Fibroblast of pulmonary artery (primary cell): ENCODE data around the gene VPREB1.

Experiments used
- DNase-seq: peaks from one replicate; pipeline ENCODE4 v3.0.0-alpha.2; 2010; ENCODE audit warnings: low read depth
- H3K4me3 ChIP-seq: replicated peaks from 2 replicates; pipeline ENCODE4 v1.5.1; 2011; ENCODE audit warnings: low read depth, mild to moderate bottlenecking, control low read depth, low read length, moderate library complexity
- TF ChIP-seq, protein P1 (sequence below): IDR thresholded peaks from 2 replicates; pipeline ENCODE4 v1.5.1; 2011; ENCODE audit warnings: mild to moderate bottlenecking, control low read depth, low read length, inconsistent platforms; ENCODE audit errors: missing control alignments

Gene VPREB1, protein sequence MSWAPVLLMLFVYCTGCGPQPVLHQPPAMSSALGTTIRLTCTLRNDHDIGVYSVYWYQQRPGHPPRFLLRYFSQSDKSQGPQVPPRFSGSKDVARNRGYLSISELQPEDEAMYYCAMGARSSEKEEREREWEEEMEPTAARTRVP

DNA sequence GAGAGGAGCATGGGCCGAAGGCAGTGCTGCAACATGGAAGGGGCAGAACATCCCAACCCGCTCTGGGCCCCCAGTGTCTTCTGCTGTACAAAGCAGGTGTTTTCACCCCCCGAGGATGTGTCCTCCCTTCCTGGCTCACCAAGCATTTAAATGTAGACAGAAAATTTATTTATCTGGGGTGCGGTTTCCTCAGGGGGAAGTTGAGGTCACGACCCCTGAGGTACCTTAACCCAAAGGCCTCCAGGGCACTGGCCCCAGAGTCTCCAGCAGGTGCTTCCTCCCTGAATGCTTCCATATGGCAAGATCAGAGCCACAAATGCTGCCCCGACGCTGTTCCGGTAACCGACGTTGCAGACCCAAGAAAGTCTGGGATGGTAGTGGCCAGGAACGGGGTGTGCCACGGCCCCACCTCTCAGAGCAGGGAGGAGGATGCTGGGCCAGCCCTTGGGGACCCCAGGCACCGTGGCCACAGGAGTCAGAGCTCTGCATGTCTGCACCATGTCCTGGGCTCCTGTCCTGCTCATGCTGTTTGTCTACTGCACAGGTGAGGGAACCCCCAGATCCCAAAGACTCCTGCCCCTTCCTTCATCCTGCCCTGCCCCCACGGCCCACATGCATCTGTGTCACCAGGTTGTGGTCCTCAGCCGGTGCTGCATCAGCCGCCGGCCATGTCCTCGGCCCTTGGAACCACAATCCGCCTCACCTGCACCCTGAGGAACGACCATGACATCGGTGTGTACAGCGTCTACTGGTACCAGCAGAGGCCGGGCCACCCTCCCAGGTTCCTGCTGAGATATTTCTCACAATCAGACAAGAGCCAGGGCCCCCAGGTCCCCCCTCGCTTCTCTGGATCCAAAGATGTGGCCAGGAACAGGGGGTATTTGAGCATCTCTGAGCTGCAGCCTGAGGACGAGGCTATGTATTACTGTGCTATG lies at the start of gene VPREB1:
VPREB1 (plus strand) TSS at position 471 of the 935 bp plus-strand sequence; CDS start at position 499, 28 bp downstream.
- TF ChIP-seq, protein P1, sequence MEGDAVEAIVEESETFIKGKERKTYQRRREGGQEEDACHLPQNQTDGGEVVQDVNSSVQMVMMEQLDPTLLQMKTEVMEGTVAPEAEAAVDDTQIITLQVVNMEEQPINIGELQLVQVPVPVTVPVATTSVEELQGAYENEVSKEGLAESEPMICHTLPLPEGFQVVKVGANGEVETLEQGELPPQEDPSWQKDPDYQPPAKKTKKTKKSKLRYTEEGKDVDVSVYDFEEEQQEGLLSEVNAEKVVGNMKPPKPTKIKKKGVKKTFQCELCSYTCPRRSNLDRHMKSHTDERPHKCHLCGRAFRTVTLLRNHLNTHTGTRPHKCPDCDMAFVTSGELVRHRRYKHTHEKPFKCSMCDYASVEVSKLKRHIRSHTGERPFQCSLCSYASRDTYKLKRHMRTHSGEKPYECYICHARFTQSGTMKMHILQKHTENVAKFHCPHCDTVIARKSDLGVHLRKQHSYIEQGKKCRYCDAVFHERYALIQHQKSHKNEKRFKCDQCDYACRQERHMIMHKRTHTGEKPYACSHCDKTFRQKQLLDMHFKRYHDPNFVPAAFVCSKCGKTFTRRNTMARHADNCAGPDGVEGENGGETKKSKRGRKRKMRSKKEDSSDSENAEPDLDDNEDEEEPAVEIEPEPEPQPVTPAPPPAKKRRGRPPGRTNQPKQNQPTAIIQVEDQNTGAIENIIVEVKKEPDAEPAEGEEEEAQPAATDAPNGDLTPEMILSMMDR: no peak
- H3K4me3 ChIP-seq: no peak within 1 kb of the TSS
- DNase-seq: no peak

DNA sequence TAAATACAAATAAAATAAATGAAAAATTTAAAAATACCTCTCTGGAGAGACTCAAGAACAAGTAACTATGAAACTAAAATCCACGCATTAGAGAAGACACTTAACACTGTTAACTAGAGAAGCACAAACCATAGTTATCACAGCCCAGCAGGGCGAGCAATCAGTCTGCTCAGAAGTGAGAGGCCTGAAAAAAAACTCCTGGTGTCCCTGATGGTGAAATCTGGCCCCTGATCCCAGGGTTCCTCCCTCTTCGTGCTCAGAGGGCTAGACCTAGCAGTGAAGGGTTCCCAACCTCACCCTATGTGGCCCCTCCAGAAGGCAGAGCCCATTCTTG lies 49.7 kb upstream of the VPREB1 start:
- TF ChIP-seq, protein P1: no peak
- DNase-seq: no peak
- H3K4me3 ChIP-seq: no peak overlapping the region

DNA sequence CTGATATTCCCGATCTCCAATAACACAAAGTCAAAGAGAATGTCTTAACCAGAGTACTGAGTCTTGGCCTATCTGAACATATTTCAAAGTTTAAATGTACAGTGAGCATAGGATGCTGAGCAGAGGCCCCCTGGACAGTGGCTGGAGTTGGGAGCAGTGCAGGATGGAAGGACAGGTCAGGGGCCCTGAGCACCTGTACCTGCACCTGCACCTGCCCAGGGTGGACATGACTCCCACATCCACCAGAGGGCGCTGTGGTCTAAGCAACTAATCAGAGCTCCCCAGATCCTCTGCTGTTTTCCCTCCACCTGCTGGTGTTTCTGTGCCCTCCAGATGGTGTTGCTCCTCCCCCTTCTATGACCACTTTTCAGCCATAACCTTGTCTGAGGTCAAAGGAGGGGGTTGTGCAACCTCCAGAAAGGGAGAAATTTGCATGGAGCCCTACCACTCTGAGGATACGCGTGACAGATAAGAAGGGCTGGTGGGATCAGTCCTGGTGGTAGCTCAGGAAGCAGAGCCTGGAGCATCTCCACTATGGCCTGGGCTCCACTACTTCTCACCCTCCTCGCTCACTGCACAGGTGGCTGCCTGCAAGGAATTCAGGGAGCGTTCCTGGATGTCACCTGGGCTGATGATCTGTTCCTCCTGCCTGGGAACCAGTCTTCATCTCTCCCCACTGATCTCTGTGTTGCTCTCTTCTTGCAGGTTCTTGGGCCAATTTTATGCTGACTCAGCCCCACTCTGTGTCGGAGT lies 49.1 kb upstream of the VPREB1 start:
- TF ChIP-seq, protein P1: peak; percentile 78
- no peak overlapping the region for H3K4me3 ChIP-seq
- DNase-seq: peak; percentile 58

DNA sequence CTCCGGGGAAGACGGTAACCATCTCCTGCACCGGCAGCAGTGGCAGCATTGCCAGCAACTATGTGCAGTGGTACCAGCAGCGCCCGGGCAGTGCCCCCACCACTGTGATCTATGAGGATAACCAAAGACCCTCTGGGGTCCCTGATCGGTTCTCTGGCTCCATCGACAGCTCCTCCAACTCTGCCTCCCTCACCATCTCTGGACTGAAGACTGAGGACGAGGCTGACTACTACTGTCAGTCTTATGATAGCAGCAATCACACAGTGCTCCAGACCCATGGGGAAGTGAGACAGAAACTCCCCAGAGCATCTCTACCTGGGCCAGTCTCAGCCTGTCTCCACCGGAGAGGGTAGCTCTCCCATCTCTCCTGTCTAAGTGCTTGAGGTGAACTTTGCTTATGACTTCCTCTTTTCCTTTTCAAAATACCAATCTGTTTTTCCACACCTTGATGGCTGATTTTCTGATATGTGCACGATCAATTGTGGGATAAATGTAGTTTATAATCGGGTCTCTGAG lies 48.5 kb upstream of the VPREB1 start:
- TF ChIP-seq, protein P1: no peak
- no peak for DNase-seq
- H3K4me3 ChIP-seq: no peak overlapping the region

DNA sequence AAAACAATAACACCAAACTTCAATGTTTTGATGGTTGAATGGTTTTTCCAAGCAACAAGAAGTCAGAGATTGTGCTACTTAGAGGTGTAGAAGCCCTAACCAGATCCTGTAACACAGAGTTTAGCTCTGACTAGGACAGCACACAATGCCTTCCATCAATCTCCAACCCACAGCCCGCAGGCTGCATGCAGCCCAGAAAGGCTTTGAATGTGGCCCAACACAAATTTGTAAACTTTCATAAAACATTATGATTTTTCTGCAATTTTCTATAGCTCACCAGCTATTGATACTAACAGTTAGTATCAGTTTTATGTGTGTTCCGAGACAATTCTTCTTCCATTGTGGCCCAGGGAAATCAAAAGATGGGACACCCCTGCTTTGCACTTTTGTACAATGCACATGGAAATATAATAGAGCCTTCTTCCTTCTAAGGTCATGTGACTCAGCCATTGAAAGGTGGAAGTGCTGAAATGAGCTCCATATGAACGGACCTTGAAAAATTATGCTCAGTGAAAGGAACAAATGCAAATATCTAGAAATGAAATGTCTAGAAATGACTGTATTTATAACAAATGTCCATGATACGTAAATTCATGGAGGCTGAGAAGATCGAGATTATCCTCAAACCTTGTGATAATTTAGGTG lies 47.6 kb upstream of the VPREB1 start:
- H3K4me3 ChIP-seq: no peak overlapping the region
- TF ChIP-seq, protein P1: no peak
- DNase-seq: no peak

DNA sequence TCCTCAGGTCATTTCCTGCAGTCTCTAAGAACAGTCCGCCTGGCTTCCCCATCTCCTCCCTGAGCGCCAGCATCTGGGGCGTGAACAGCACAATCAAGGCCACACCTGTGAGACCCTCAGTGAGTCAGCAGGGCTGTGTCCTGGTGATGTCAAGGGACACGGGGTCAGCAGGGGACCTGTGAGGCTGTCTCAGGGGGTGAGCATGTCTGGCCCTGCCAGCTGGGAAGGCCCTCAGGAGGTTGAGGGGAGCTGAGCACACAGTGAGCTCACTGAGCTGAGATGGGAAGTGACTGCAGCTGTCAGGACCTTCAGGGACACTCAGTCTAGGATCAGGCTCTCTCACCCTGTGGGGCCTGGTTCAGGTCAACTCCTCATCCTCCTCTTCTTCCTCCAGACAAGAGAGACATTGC lies 46.6 kb upstream of the VPREB1 start:
- H3K4me3 ChIP-seq: no peak overlapping the region
- TF ChIP-seq, protein P1: no peak
- DNase-seq: no peak
